Measurements from ENCODE around the gene DNMT3A. TPM values are rescaled to one million over a fixed set of nuclear protein-coding genes. Genes with fewer than 3 reads are reported as not detected.

DNMT3A gene
- total RNA-seq, 4 donors from 2014 or later, result 5.9 to 14.1 (median 8.0) TPM

- H3K27ac ChIP-seq, result peak overlapping the region; percentile 56 to 84 (median 75)
- DNase-seq (no peak), ATAC-seq (no peak)
- peaks cover 78 to 80% of the 10 kb centered on the region in 2 donors for H3K4me1 ChIP-seq
- H3K36me3 ChIP-seq, result peaks cover 0 to 7% of the 10 kb centered on the region in 2 donors
- no peaks in the 10 kb centered on the region for H3K27me3 ChIP-seq
- no peak overlapping the region for H3K4me3 ChIP-seq
- intact Hi-C loops (cut with DNase I; ENCODE audit: low total_unique reads), result loop anchor here (2.0 kb wide), 1 partner anchor 34 kb away; no protein-coding TSS in a partner anchor
- in situ Hi-C loops (cut with MboI; ENCODE audit: low sequenced_read_pairs in 4 of 4), result no loop called here
- no peak for TF ChIP-seq CTCF (IDR thresholded peaks at IDR 0.05 in 4 of 5, conservative IDR thresholded peaks at IDR 0.05 in 1 of 5)
- TF ChIP-seq POLR2A (IDR thresholded peaks at IDR 0.05), result no peak
- no peaks in the 10 kb centered on the region for H3K9me3 ChIP-seq
Measured at GRCh38 chr2:25304321-25304720, 37.4 kb downstream of the DNMT3A start.

- H3K27me3 ChIP-seq, result no peaks in the 10 kb centered on the region
- peak overlapping the region; percentile 56 to 84 (median 75) for H3K27ac ChIP-seq
- no peaks in the 10 kb centered on the region for H3K9me3 ChIP-seq
- ATAC-seq (peak in 1 of 2 donors; percentile 53), DNase-seq (no peak)
- H3K36me3 ChIP-seq, result peaks cover 0 to 7% of the 10 kb centered on the region in 2 donors
- in situ Hi-C loops (cut with MboI; ENCODE audit: low sequenced_read_pairs in 4 of 4) (no loop called here), intact Hi-C loops (cut with DNase I; ENCODE audit: low total_unique reads) (loop anchor here (2.0 kb wide), 1 partner anchor 35 kb away; no protein-coding TSS in a partner anchor)
- H3K4me1 ChIP-seq, result peaks cover 72 to 74% of the 10 kb centered on the region in 2 donors
- H3K4me3 ChIP-seq, result no peak overlapping the region
- TF ChIP-seq CTCF (IDR thresholded peaks at IDR 0.05 in 4 of 5, conservative IDR thresholded peaks at IDR 0.05 in 1 of 5) (no peak), POLR2A (IDR thresholded peaks at IDR 0.05) (no peak)
Measured at GRCh38 chr2:25303633-25304236, 38.0 kb downstream of the DNMT3A start.

- H3K4me3 ChIP-seq, result no peak overlapping the region
- ATAC-seq, result peak in 1 of 2 donors; percentile 40
- intact Hi-C loops (cut with DNase I; ENCODE audit: low total_unique reads), result no loop called here
- peaks cover 63 to 68% of the 10 kb centered on the region in 2 donors for H3K4me1 ChIP-seq
- peaks cover 0 to 7% of the 10 kb centered on the region in 2 donors for H3K36me3 ChIP-seq
- in situ Hi-C loops (cut with MboI; ENCODE audit: low sequenced_read_pairs in 4 of 4), result no loop called here
- no peaks in the 10 kb centered on the region for H3K9me3 ChIP-seq
- peak overlapping the region; percentile 56 to 84 (median 75) for H3K27ac ChIP-seq
- no peak for TF ChIP-seq CTCF (IDR thresholded peaks at IDR 0.05 in 4 of 5, conservative IDR thresholded peaks at IDR 0.05 in 1 of 5)
- TF ChIP-seq POLR2A (IDR thresholded peaks at IDR 0.05), result no peak
- DNase-seq, result no peak
- H3K27me3 ChIP-seq, result no peaks in the 10 kb centered on the region
Measured at GRCh38 chr2:25302758-25303375, 38.9 kb downstream of the DNMT3A start.

- H3K27me3 ChIP-seq, result no peaks in the 10 kb centered on the region
- TF ChIP-seq CTCF (IDR thresholded peaks at IDR 0.05 in 4 of 5, conservative IDR thresholded peaks at IDR 0.05 in 1 of 5), result no peak
- no peak for TF ChIP-seq POLR2A (IDR thresholded peaks at IDR 0.05)
- no peak for DNase-seq
- H3K27ac ChIP-seq, result peak overlapping the region; percentile 56 to 84 (median 75)
- peaks cover 52 to 59% of the 10 kb centered on the region in 2 donors for H3K4me1 ChIP-seq
- in situ Hi-C loops (cut with MboI; ENCODE audit: low sequenced_read_pairs in 4 of 4), result no loop called here
- H3K9me3 ChIP-seq, result no peaks in the 10 kb centered on the region
- intact Hi-C loops (cut with DNase I; ENCODE audit: low total_unique reads), result no loop called here
- no peak overlapping the region for H3K4me3 ChIP-seq
- peaks cover 0 to 7% of the 10 kb centered on the region in 2 donors for H3K36me3 ChIP-seq
- ATAC-seq, result peak; percentile 33 to 50
Measured at GRCh38 chr2:25301453-25302352, 40.0 kb downstream of the DNMT3A start.
